ENCODE data around the gene TEX19.

- TF ChIP-seq EP300 (IDR thresholded peaks at IDR 0.05) (no peak), CTCF (IDR thresholded peaks at IDR 0.05) (no peak)
Observed at GRCh38 chr17:82394278-82394677, 35.2 kb downstream of the TEX19 start.
